Stimulated activated CD4-positive, alpha-beta T cell treated with anti-CD3 and anti-CD28 coated beads, Interleukin-4, amount 100 ng/mL, for 1 hour (primary cell): ENCODE data around the gene SCAP.
"Not testable (repeated sequence)": the region's sequence is repeated elsewhere in the genome, so short reads cannot be mapped to it uniquely, and the experiment has no call there.

Experiments used
- DNase-seq: peaks from one replicate; pipeline ENCODE4 v3.0.0-alpha.2; 2020

The SCAP gene

GRCh38 chr3:47394140-47394870, 81.4 kb downstream of the SCAP start:
- DNase-seq, result no peak

DNA sequence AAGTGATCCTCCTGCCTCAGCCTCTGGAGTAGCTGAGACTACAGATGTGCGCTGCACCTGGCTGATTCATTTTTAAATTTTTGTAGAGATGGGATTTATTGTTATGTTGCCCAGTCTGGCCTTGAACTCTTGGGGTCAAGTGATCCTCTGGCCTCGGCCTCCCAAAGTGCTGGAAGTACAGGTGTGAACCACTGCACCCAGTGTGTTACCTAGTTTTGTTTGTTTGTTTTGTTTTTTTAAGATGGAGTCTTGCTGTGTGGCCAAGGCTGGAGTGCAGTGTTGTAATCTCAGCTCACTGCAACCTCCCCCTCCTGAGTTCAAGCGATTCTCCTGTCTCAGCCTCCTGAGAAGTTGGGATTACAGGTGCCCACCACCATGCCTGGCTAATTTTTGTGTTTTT, 82.8 kb downstream of the SCAP start:
- no peak for DNase-seq

DNA sequence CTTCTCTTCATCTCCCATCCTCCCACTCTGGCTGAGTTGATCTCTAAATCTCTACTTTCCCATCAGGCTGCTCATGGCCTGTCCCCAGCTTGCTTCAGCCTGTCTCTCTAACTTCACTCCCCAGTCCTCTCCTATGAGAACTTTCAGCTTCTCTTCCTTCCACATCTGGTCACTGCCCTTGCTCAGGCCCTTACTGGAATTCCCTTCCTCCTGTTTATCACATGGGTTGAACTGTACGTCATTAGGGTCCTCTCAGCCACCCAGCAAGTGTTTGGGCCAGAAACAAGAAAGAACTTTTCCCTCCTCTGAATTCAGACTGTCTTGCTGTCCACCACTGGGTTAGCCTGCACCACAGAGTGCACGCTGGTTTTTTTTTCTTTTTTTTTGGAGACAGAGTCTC, 89.9 kb downstream of the SCAP start:
- no peak for DNase-seq

GRCh38 chr3:47385007-47385406, 90.7 kb downstream of the SCAP start:
- no peak for DNase-seq

- no peak for DNase-seq
These were observed 91.3 kb downstream of the SCAP start for GRCh38 chr3:47384425-47384824.

DNA sequence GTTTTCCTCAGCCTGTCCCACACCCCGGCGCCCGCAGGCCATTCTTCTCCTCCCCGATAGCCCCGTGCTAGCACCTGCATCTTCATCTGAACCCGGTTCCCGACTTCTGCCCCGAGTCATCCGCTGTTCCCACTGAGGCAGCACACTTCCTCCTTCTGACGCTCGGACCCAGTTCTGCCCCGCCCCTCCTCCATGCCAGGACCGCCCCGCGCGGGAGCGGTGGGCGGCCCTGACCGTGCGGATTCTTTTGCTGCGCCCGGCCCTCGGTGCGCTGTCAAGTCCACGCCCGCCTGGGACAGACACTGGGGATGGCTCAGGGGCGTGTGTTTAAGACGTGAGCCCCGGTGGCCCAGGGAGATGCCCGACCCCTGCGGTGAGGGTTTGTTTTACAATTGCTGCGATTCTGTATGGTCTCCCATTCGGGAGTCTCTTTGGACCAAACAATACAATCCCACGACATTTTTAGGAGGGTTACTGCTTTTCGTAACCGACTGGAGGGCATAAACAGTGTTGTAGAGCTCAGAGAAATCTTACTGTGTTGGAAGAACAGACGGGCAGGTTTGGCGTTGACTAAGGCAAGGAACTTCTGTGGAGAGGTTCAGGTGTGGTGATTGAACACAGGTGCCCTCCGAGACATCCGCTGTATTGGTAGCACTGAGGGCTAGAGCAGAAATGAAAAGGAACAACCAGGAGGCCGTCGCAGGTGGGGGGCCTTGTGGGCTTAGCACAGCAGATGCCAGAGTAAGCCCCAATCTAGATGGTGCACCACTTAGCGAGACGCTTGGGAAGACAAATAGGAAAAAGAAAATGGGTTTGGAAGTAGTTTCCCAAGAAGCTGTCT, 94.2 kb downstream of the SCAP start:
- DNase-seq, result peak; percentile 67

GRCh38 chr3:47380601-47381316, 95.0 kb downstream of the SCAP start, which contains the start of gene PTPN23:
PTPN23 (plus strand) TSS chr3:47381021; CDS start chr3:47381097, 76 bp downstream.
- peak; percentile 98 for DNase-seq

GRCh38 chr3:47380026-47380600, 95.6 kb downstream of the SCAP start:
- no peak for DNase-seq

GRCh38 chr3:47379411-47379899, 96.3 kb downstream of the SCAP start:
- no peak for DNase-seq

DNA sequence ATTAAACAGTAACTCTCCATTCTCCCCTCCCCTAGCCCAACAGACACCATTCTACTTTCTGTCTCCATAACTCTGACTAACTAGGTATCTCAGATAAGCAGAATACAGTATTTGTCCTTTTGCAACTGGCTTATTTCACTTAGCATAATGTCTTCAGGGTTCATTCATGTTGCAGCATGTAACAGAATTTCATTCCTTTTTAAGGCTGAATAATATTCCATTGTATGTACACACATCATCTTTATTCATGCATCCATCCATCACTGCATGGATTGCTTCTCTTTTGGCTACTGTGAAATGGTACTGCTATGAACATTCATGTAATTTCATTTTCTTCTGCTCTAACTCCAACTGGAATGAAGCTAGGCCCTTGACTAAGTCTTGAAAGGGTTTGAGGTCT, 96.9 kb downstream of the SCAP start:
- no peak for DNase-seq

- no peak for DNase-seq
These were observed 98.6 kb downstream of the SCAP start for GRCh38 chr3:47377186-47377585.

DNA sequence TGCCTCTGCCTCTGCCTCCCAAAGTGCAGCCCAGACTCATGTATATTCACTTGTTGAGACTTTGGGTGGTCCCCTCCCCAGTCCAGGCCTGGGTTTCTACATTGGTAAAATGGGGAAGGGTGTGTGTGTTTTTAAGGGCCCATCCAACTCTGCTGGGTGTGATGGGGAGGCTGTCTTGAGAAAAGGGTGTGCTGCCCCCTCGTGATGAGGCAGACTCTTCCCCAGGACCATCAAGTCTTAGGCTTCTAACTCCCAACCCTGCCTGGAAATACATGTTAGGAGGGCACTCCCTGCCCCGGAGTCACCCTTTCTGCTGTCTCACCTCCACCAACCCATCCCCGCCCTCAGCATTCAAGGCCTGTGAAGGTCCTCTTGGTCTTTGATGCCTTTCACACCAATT, 99.3 kb downstream of the SCAP start:
- DNase-seq, result no peak

- DNase-seq, result no peak
These were observed 101.2 kb downstream of the SCAP start for GRCh38 chr3:47374587-47374986.

GRCh38 chr3:47370887-47371697, 104.6 kb downstream of the SCAP start:
- peak; percentile 36 for DNase-seq

- not testable (repeated sequence) for DNase-seq
These were observed 105.7 kb downstream of the SCAP start for GRCh38 chr3:47370020-47370419.

DNA sequence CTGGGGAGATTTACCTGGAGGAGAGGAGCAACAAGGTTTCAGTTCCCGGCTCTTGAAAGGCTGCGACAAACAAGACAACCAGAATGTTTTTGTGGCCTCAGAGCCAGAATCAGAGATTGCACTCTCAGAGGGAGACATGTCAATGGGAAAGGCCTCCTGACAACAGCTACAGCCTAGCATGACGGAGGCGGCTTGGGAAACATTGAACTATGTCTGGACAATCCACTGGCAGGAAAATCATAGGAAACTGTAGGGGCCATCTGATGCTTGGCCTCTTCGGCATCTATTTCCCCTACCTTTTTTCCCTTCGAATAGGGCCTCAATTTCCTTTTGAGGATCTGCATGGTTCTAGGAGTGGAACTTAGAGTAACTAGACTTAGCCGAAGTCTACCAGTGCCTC, 108.1 kb downstream of the SCAP start:
- DNase-seq, result no peak

GRCh38 chr3:47366833-47367232, 108.9 kb downstream of the SCAP start:
- DNase-seq, result no peak

- no peak for DNase-seq
These were observed 110.3 kb downstream of the SCAP start for GRCh38 chr3:47365213-47366153.
